GM23338 (cell line): ENCODE data around the gene ZNF277.

Experiments
- CTCF ChIP-seq, 2 experiments: fragments of 200-600 bp in 1 of 2; sonication (generic) in 1 of 2; conservative IDR thresholded peaks; 2 replicates each; pipeline versions ENCODE4 v1.5.1 to v1.6.1; 2016 to 2017; ENCODE audit warnings: antibody characterized with exemption in 2 of 2, low read depth in 2 of 2, mild to moderate bottlenecking in 2 of 2, moderate library complexity in 1 of 2
- JUNB ChIP-seq: IDR thresholded peaks from one replicate; pipeline ENCODE4 v1.6.1; 2016; ENCODE audit warnings: antibody characterized with exemption; ENCODE audit not compliant: unreplicated experiment
- POLR2AphosphoS5 ChIP-seq: IDR thresholded peaks from 2 replicates; pipeline ENCODE4 v1.6.1; 2016; ENCODE audit warnings: antibody characterized with exemption, low read depth
- ZNF114 ChIP-seq: fragments of 250-450 bp; sonication (Bioruptor Pico); IDR thresholded peaks from 2 replicates; pipeline ENCODE4 v1.5.0; 2020; ENCODE audit warnings: mild to moderate bottlenecking, moderate library complexity
- ZNF331 ChIP-seq: fragments of 250-450 bp; sonication (Bioruptor Pico); IDR thresholded peaks from 2 replicates; pipeline ENCODE4 v1.5.0; 2020; ENCODE audit warnings: low read depth, mild to moderate bottlenecking, moderate library complexity

GRCh38 chr7:112381311-112382091, 175.0 kb downstream of the ZNF277 start:
- TF ChIP-seq POLR2AphosphoS5 (no peak), CTCF (conservative IDR thresholded peaks at IDR 0.05; ENCODE audit: low read depth in 2 of 2) (no peak), ZNF331 (CRISPR knock-in tag) (no peak), JUNB (no peak), ZNF114 (CRISPR knock-in tag) (no peak)
